Keratinocyte (primary cell): Measurements from ENCODE around the gene TMEM256.

Experiments
- CTCF ChIP-seq, 3 experiments: IDR thresholded peaks in 1 of 3; conservative IDR thresholded peaks in 1 of 3; optimal IDR thresholded peaks in 1 of 3; 2 replicates in 2 of 3; 3 replicates in 1 of 3; pipeline versions ENCODE3 to v1.5.1; 2011; ENCODE audit warnings: low read length in 3 of 3, mild to moderate bottlenecking in 3 of 3, moderate library complexity in 2 of 3, control low read depth in 1 of 3, inconsistent platforms in 1 of 3; ENCODE audit not compliant: insufficient read depth in 2 of 3; ENCODE audit errors: extremely low read depth in 1 of 3
- EZH2 ChIP-seq: IDR thresholded peaks from one replicate; pipeline ENCODE4 v1.6.1; 2012; ENCODE audit warnings: inconsistent platforms, mild to moderate bottlenecking, low read length, moderate library complexity

DNA sequence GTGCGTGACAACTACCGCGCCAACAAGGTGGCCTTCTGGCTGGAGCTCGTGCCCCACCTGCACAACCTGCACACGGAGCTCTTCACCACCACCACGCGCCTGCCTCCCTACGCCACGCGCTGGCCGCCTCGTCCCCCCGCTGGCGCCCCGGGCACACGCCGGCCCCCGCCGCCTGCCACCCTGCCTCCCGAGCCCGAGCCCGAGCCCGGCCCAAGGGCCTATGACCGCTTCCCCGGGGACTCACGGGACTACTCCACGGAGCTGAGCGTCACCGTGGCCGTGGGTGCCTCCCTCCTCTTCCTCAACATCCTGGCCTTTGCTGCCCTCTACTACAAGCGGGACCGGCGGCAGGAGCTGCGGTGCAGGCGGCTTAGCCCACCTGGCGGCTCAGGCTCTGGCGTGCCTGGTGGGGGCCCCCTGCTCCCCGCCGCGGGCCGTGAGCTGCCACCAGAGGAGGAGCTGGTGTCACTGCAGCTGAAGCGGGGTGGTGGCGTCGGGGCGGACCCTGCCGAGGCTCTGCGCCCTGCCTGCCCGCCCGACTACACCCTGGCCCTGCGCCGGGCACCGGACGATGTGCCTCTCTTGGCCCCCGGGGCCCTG, 13.3 kb upstream of the TMEM256 start:
- TF ChIP-seq CTCF (optimal IDR thresholded peaks at IDR 0.05 in 1 of 3, IDR thresholded peaks at IDR 0.05 in 1 of 3, conservative IDR thresholded peaks at IDR 0.05 in 1 of 3; ENCODE audit: extremely low read depth in 1 of 3, insufficient read depth in 2 of 3, low read length in 3 of 3) (no peak), EZH2 (no peak)
